Mucosa of stomach (tissue), 1 donor: ENCODE data around the gene MEGF11.

Experiments used
- H3K27me3 ChIP-seq: one replicate; pipeline ENCODE4 v1.7.0; 2013; ENCODE audit warnings: mild to moderate bottlenecking, low read length; ENCODE audit not compliant: control insufficient read depth, insufficient read depth
- H3K36me3 ChIP-seq: one replicate; pipeline ENCODE4 v1.7.0; 2013; ENCODE audit warnings: low read length; ENCODE audit not compliant: control insufficient read depth, insufficient read depth
- H3K4me1 ChIP-seq: one replicate; pipeline ENCODE4 v1.7.0; 2013; ENCODE audit warnings: mild to moderate bottlenecking, low read length; ENCODE audit not compliant: control insufficient read depth, insufficient read depth
- H3K4me3 ChIP-seq: one replicate; pipeline ENCODE4 v1.7.0; 2013; ENCODE audit warnings: low read length
- H3K9ac ChIP-seq: one replicate; pipeline ENCODE4 v1.7.0; 2013; ENCODE audit warnings: mild to moderate bottlenecking, low read length, moderate library complexity
- H3K9me3 ChIP-seq: one replicate; pipeline ENCODE4 v1.7.0; 2013; ENCODE audit warnings: mild to moderate bottlenecking, low read length, moderate library complexity; ENCODE audit not compliant: control insufficient read depth
- donor health status: Pancreatic carcinoma.

Gene MEGF11

GRCh38 chr15:65948383-65948782 is 305.2 kb downstream of the MEGF11 start:
- no peak overlapping the region for H3K9ac ChIP-seq
- H3K4me1 ChIP-seq: no peaks in the 10 kb centered on the region
- H3K36me3 ChIP-seq: no peaks in the 10 kb centered on the region
- no peak overlapping the region for H3K4me3 ChIP-seq
- H3K27me3 ChIP-seq: peaks cover 5% of the 10 kb centered on the region
- H3K9me3 ChIP-seq: no peaks in the 10 kb centered on the region

- no peaks in the 10 kb centered on the region for H3K9me3 ChIP-seq
- no peaks in the 10 kb centered on the region for H3K36me3 ChIP-seq
- no peak overlapping the region for H3K9ac ChIP-seq
- no peak overlapping the region for H3K4me3 ChIP-seq
- no peaks in the 10 kb centered on the region for H3K4me1 ChIP-seq
- H3K27me3 ChIP-seq: peaks cover 6% of the 10 kb centered on the region
Measured at GRCh38 chr15:65947041-65947440, 306.5 kb downstream of the MEGF11 start.

- no peak overlapping the region for H3K9ac ChIP-seq
- peaks cover 6% of the 10 kb centered on the region for H3K27me3 ChIP-seq
- no peaks in the 10 kb centered on the region for H3K36me3 ChIP-seq
- no peaks in the 10 kb centered on the region for H3K9me3 ChIP-seq
- H3K4me1 ChIP-seq: peaks cover 5% of the 10 kb centered on the region
- no peak overlapping the region for H3K4me3 ChIP-seq
Measured at GRCh38 chr15:65945616-65946015, 307.9 kb downstream of the MEGF11 start.

GRCh38 chr15:65944404-65944803 is 309.1 kb downstream of the MEGF11 start:
- peaks cover 15% of the 10 kb centered on the region for H3K4me1 ChIP-seq
- no peak overlapping the region for H3K9ac ChIP-seq
- no peaks in the 10 kb centered on the region for H3K9me3 ChIP-seq
- H3K27me3 ChIP-seq: peaks cover 3% of the 10 kb centered on the region
- H3K36me3 ChIP-seq: no peaks in the 10 kb centered on the region
- no peak overlapping the region for H3K4me3 ChIP-seq

GRCh38 chr15:65942436-65942835 is 311.1 kb downstream of the MEGF11 start:
- Histone ChIP-seq H3K9me3 (no peaks in the 10 kb centered on the region), H3K4me1 (peaks cover 21% of the 10 kb centered on the region), H3K27me3 (peaks cover 3% of the 10 kb centered on the region), H3K9ac (no peak overlapping the region), H3K36me3 (no peaks in the 10 kb centered on the region), H3K4me3 (no peak overlapping the region)

- Histone ChIP-seq H3K36me3 (no peaks in the 10 kb centered on the region), H3K4me1 (peaks cover 21% of the 10 kb centered on the region), H3K9ac (no peak overlapping the region), H3K9me3 (no peaks in the 10 kb centered on the region), H3K4me3 (no peak overlapping the region), H3K27me3 (peaks cover 3% of the 10 kb centered on the region)
Measured at GRCh38 chr15:65940618-65940909, 313.0 kb downstream of the MEGF11 start.

- Histone ChIP-seq H3K9ac (no peak overlapping the region), H3K4me3 (no peak overlapping the region), H3K36me3 (no peaks in the 10 kb centered on the region), H3K4me1 (peaks cover 21% of the 10 kb centered on the region), H3K9me3 (no peaks in the 10 kb centered on the region), H3K27me3 (peaks cover 3% of the 10 kb centered on the region)
Measured at GRCh38 chr15:65939901-65940617, 313.5 kb downstream of the MEGF11 start.

GRCh38 chr15:65938604-65939003 is 314.9 kb downstream of the MEGF11 start:
- peaks cover 21% of the 10 kb centered on the region for H3K4me1 ChIP-seq
- peaks cover 3% of the 10 kb centered on the region for H3K27me3 ChIP-seq
- H3K36me3 ChIP-seq: no peaks in the 10 kb centered on the region
- no peak overlapping the region for H3K9ac ChIP-seq
- no peak overlapping the region for H3K4me3 ChIP-seq
- no peaks in the 10 kb centered on the region for H3K9me3 ChIP-seq

GRCh38 chr15:65937476-65937875 is 316.1 kb downstream of the MEGF11 start:
- no peaks in the 10 kb centered on the region for H3K27me3 ChIP-seq
- H3K9me3 ChIP-seq: no peaks in the 10 kb centered on the region
- no peak overlapping the region for H3K4me3 ChIP-seq
- no peak overlapping the region for H3K9ac ChIP-seq
- peaks cover 21% of the 10 kb centered on the region for H3K4me1 ChIP-seq
- H3K36me3 ChIP-seq: no peaks in the 10 kb centered on the region

GRCh38 chr15:65937054-65937453 is 316.5 kb downstream of the MEGF11 start:
- Histone ChIP-seq H3K27me3 (no peaks in the 10 kb centered on the region), H3K9ac (no peak overlapping the region)

GRCh38 chr15:65936282-65936681 is 317.3 kb downstream of the MEGF11 start:
- H3K9me3 ChIP-seq: no peaks in the 10 kb centered on the region
- H3K9ac ChIP-seq: no peak overlapping the region
- H3K4me1 ChIP-seq: peaks cover 21% of the 10 kb centered on the region
- H3K36me3 ChIP-seq: no peaks in the 10 kb centered on the region
- no peak overlapping the region for H3K4me3 ChIP-seq
- no peaks in the 10 kb centered on the region for H3K27me3 ChIP-seq

More at GRCh38 chr15:65937054-65937453, 316.5 kb downstream of the MEGF11 start:
- Histone ChIP-seq H3K36me3 (no peaks in the 10 kb centered on the region), H3K4me3 (no peak overlapping the region), H3K4me1 (peaks cover 21% of the 10 kb centered on the region), H3K9me3 (no peaks in the 10 kb centered on the region)

- no peak overlapping the region for H3K9ac ChIP-seq
- no peaks in the 10 kb centered on the region for H3K36me3 ChIP-seq
- H3K4me1 ChIP-seq: peaks cover 15% of the 10 kb centered on the region
- no peaks in the 10 kb centered on the region for H3K27me3 ChIP-seq
- no peaks in the 10 kb centered on the region for H3K9me3 ChIP-seq
- H3K4me3 ChIP-seq: no peak overlapping the region
Measured at GRCh38 chr15:65935391-65935790, 318.2 kb downstream of the MEGF11 start.

- Histone ChIP-seq H3K9me3 (no peaks in the 10 kb centered on the region), H3K36me3 (no peaks in the 10 kb centered on the region), H3K9ac (no peak overlapping the region), H3K4me3 (no peak overlapping the region), H3K4me1 (no peaks in the 10 kb centered on the region), H3K27me3 (no peaks in the 10 kb centered on the region)
Measured at GRCh38 chr15:65931221-65931620, 322.3 kb downstream of the MEGF11 start.
